ENCODE data around the gene VHLL. TPM values are rescaled to one million over a fixed set of nuclear protein-coding genes. Genes with fewer than 3 reads are reported as not detected.

Gene VHLL
- total and polyA plus RNA-seq, 2 of the 13 experiments (the other 11 are each of a cell fraction or from before 2014, with no cell fraction given) = 0.24 TPM; not detected in 1

DNA sequence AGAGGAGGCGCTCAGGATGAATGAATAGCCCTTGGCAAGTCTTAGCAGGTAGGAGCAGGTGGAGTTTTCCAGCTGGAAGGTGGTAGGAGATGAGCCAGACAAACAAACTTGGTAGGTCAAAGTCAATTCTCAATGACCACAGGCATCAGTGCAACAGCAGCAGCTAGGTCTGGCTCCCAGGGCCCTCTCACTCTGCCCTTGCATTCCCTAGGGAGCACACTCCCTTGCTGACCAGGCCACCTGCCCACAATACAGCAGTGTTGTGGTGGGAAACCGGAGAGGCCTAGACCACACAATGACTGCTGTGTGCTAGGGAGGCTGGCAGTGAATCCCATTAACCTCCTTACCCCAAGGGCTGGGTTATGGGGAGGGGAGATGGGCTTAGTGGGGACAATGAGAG lies 38.2 kb downstream of the VHLL start:
- TF ChIP-seq U2AF1 (optimal IDR thresholded peaks at IDR 0.05; ENCODE audit: low read depth, low read length) = no peak
- TF ChIP-seq, protein P1, sequence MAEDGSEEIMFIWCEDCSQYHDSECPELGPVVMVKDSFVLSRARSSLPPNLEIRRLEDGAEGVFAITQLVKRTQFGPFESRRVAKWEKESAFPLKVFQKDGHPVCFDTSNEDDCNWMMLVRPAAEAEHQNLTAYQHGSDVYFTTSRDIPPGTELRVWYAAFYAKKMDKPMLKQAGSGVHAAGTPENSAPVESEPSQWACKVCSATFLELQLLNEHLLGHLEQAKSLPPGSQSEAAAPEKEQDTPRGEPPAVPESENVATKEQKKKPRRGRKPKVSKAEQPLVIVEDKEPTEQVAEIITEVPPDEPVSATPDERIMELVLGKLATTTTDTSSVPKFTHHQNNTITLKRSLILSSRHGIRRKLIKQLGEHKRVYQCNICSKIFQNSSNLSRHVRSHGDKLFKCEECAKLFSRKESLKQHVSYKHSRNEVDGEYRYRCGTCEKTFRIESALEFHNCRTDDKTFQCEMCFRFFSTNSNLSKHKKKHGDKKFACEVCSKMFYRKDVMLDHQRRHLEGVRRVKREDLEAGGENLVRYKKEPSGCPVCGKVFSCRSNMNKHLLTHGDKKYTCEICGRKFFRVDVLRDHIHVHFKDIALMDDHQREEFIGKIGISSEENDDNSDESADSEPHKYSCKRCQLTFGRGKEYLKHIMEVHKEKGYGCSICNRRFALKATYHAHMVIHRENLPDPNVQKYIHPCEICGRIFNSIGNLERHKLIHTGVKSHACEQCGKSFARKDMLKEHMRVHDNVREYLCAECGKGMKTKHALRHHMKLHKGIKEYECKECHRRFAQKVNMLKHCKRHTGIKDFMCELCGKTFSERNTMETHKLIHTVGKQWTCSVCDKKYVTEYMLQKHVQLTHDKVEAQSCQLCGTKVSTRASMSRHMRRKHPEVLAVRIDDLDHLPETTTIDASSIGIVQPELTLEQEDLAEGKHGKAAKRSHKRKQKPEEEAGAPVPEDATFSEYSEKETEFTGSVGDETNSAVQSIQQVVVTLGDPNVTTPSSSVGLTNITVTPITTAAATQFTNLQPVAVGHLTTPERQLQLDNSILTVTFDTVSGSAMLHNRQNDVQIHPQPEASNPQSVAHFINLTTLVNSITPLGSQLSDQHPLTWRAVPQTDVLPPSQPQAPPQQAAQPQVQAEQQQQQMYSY (CRISPR knock-in tag; IDR thresholded peaks at IDR 0.05) = no peak
- no peak for TF ChIP-seq ADNP (CRISPR knock-in tag; IDR thresholded peaks at IDR 0.05)
- no peak for TF ChIP-seq ZNF20 (CRISPR knock-in tag; IDR thresholded peaks at IDR 0.05)
- TF ChIP-seq HNRNPH1 (optimal IDR thresholded peaks at IDR 0.05; ENCODE audit: low read depth, low read length) = no peak
- no peak for TF ChIP-seq SRSF4 (IDR thresholded peaks at IDR 0.05; ENCODE audit: low read depth, low read length, poor library complexity, severe bottlenecking)
- TF ChIP-seq SRY (CRISPR knock-in tag; IDR thresholded peaks at IDR 0.05) = no peak
- no peak for TF ChIP-seq ISX (CRISPR knock-in tag; conservative IDR thresholded peaks at IDR 0.05)
- no peak for TF ChIP-seq MAFK (conservative IDR thresholded peaks at IDR 0.05 in 1 of 2, IDR thresholded peaks at IDR 0.05 in 1 of 2; ENCODE audit: low read length in 2 of 2)
- TF ChIP-seq ZNF552 (CRISPR knock-in tag; IDR thresholded peaks at IDR 0.05; ENCODE audit: borderline replicate concordance) = no peak
- no peak for TF ChIP-seq ZNF777 (CRISPR knock-in tag; IDR thresholded peaks at IDR 0.05)
- no peak overlapping the region for H3K27ac ChIP-seq (ENCODE audit: extremely low read length, insufficient read depth, low read length)
- intact Hi-C loops (cut with micrococcal nuclease; ENCODE audit: unreplicated experiment) = no loop called here
- no peaks in the 10 kb centered on the region for H3K79me2 ChIP-seq (ENCODE audit: insufficient read depth, low read length)
- no peak for DNase-seq (ENCODE audit: low spot score)
- CTCF ChIA-PET (ENCODE audit: low intra/inter-chr PET ratio, low total read pairs) = no interaction called here
- 96% methylated on average over 2 of the region's 2 CpGs for WGBS (ENCODE audit: low lambda C conversion rate)
- peaks cover 37 to 86% of the 10 kb centered on the region in 2 experiments for H3K36me3 ChIP-seq (replicated peaks in 1 of 2; ENCODE audit: control insufficient read depth in 1 of 2, insufficient read depth in 2 of 2, low read length in 2 of 2)
- no peaks in the 10 kb centered on the region for H3K9me3 ChIP-seq (ENCODE audit: low read length)
- H4K20me1 ChIP-seq (ENCODE audit: insufficient read depth, low read length) = no peaks in the 10 kb centered on the region
- no peak overlapping the region for H3K9ac ChIP-seq (ENCODE audit: insufficient read depth, low read depth, low read length)
- no peak for FAIRE-seq
- H3K4me3 ChIP-seq (replicated peaks in 1 of 3; ENCODE audit: insufficient read depth in 1 of 3, low read depth in 2 of 3, low read length in 3 of 3) = no peak overlapping the region
- H2AFZ ChIP-seq (ENCODE audit: low read length) = no peak overlapping the region
- POLR2A ChIA-PET = no interaction called here
- in situ Hi-C loops (cut with HindIII; ENCODE audit: extremely low pct_ligation_motif_present, low pct_unique_long_range_greater_than_20kb) = no loop called here
- no peak for ATAC-seq
- H3K27me3 ChIP-seq (ENCODE audit: control insufficient read depth in 1 of 2, insufficient read depth in 2 of 2, low read length in 2 of 2) = no peaks in the 10 kb centered on the region; a peak in 1 of 5 replicates
- no peak overlapping the region for H3K4me2 ChIP-seq (ENCODE audit: low read depth, low read length)
- no TSS peak for BruUV-seq (replicated peaks)
- no peaks in the 10 kb centered on the region; the same call in 1 of the 2 replicates for H3K4me1 ChIP-seq (ENCODE audit: insufficient read depth, low read length)
